Measurements from ENCODE around the gene XCR1. TPM values are rescaled to one million over a fixed set of nuclear protein-coding genes. Genes with fewer than 3 reads are reported as not detected.

XCR1 gene
- total and polyA plus RNA-seq, 2 donors (not counting 1 experiment from before 2014, with no cell fraction given) = 0.01 TPM; not detected in 1

DNA sequence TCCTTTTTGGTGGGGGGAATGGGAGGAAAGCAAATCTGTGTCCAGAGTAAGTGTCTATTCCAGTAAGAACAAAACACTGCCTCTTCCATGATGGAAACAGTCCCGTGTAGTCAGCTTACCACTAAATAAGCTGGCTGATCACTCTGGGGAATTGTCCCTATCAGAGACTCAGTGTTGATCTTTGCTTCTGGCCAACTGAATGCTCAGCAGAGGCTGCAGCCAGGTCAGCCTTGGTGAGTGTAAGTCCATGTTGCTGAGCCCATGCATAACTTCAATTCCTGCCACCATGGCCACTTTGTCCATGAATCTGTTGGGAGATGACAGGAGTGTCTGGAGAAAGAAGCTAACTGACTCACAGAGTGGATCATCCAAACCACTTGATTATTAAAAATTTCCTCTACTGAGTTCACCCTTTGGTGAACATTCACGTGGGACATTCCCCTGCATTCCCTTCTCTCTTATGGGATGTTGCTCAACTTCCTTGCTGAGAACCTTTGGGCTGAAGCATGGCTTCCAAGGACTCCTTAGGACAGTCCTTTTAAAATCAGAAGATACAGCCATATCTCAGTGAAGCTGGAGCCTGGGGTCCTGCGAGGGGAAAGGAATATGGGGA lies 33.9 kb upstream of the XCR1 start:
- Histone ChIP-seq H3K79me2 (ENCODE audit: control insufficient read depth, insufficient read depth, low read length) (no peaks in the 10 kb centered on the region), H3K4me3 (ENCODE audit: control extremely low read depth in 1 of 5, extremely low read depth in 1 of 5, insufficient read depth in 1 of 5, low read depth in 2 of 5, low read length in 4 of 5) (no peak overlapping the region), H4K20me1 (ENCODE audit: control insufficient read depth, insufficient read depth, low read length, poor library complexity, severe bottlenecking) (no peaks in the 10 kb centered on the region), H3K4me1 (ENCODE audit: control insufficient read depth in 2 of 2, insufficient read depth in 2 of 2, low read length in 2 of 2) (peaks cover 22% of the 10 kb centered on the region in 2 donors), H3K27me3 (replicated peaks in 1 of 4; ENCODE audit: control extremely low read depth in 1 of 4, control insufficient read depth in 3 of 4, insufficient read depth in 4 of 4, low read length in 3 of 4) (no peaks in the 10 kb centered on the region), H3K9ac (ENCODE audit: low read length) (no peak overlapping the region), H3K36me3 (replicated peaks in 1 of 2; ENCODE audit: control extremely low read depth in 1 of 2, control insufficient read depth in 1 of 2, extremely low read depth in 1 of 2, insufficient read depth in 2 of 2, low read length in 1 of 2) (no peaks in the 10 kb centered on the region), H3K9me3 (ENCODE audit: control extremely low read depth in 1 of 3, control insufficient read depth in 2 of 3, insufficient read depth in 1 of 3, low read length in 2 of 3) (peaks cover 0 to 3% (median 0%) of the 10 kb centered on the region in 3 donors), H3K27ac (ENCODE audit: low read length in 2 of 2) (no peak overlapping the region), H2AFZ (ENCODE audit: insufficient read depth, low read depth, low read length, poor library complexity, severe bottlenecking) (no peak overlapping the region), H3K4me2 (replicated peaks; ENCODE audit: low read depth, low read length, poor library complexity, severe bottlenecking) (no peak overlapping the region)
- WGBS (ENCODE audit: insufficient coverage) = 93% methylated on average over 2 of the region's 3 CpGs
- Mint-ChIP-seq H3K9me3 (ENCODE audit: insufficient read depth) (no peaks in the 10 kb centered on the region), H3K27ac (no peak overlapping the region), H3K4me3 (no peak overlapping the region), H3K4me1 (peaks cover 14% of the 10 kb centered on the region), H3K27me3 (peaks cover 2% of the 10 kb centered on the region)
- DNase-seq (no peak), ATAC-seq (ENCODE audit: low read depth) (no peak)
- intact Hi-C loops (cut with micrococcal nuclease) = no loop called here
- ChIA-PET POLR2A (no interaction called here), CTCF (interaction anchor here (1.8 kb wide), 1 partner anchor 15 kb away, joined by 7 read pairs; no protein-coding TSS in a partner anchor)
- no peak for TF ChIP-seq EZH2 (IDR thresholded peaks at IDR 0.05; ENCODE audit: borderline replicate concordance, insufficient read depth, low read depth, low read length, poor library complexity, severe bottlenecking)
- TF ChIP-seq, protein P1, sequence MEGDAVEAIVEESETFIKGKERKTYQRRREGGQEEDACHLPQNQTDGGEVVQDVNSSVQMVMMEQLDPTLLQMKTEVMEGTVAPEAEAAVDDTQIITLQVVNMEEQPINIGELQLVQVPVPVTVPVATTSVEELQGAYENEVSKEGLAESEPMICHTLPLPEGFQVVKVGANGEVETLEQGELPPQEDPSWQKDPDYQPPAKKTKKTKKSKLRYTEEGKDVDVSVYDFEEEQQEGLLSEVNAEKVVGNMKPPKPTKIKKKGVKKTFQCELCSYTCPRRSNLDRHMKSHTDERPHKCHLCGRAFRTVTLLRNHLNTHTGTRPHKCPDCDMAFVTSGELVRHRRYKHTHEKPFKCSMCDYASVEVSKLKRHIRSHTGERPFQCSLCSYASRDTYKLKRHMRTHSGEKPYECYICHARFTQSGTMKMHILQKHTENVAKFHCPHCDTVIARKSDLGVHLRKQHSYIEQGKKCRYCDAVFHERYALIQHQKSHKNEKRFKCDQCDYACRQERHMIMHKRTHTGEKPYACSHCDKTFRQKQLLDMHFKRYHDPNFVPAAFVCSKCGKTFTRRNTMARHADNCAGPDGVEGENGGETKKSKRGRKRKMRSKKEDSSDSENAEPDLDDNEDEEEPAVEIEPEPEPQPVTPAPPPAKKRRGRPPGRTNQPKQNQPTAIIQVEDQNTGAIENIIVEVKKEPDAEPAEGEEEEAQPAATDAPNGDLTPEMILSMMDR (IDR thresholded peaks at IDR 0.05) = no peak

DNA sequence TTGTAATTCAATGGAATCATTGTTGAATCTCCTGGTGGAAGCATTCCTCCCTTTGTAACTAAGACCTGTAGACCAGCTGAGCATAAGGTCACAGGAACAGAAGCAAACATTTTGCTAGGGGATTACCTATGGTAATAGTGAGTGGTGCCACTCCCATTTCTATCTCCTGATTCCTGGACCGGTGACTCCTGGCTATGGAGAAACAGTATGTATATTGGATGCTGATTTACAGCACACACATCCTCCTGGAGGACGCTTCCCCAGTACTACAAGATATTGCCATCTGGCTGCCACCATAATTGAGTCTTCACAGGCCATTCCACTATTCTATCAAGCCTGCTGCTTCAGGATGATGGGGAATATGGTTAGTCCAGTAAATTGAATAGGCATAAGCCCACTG lies 33.3 kb upstream of the XCR1 start:
- H3K4me1 ChIP-seq (ENCODE audit: control insufficient read depth in 2 of 2, insufficient read depth in 2 of 2, low read length in 2 of 2) = peaks cover 20% of the 10 kb centered on the region in 2 donors
- POLR2A ChIA-PET = interaction anchor here (0.5 kb wide), 1 partner anchor 126 kb away, joined by 4 read pairs; no protein-coding TSS in a partner anchor
- no peak overlapping the region for H3K4me3 Mint-ChIP-seq
- peaks cover 14% of the 10 kb centered on the region for H3K4me1 Mint-ChIP-seq
- no peak overlapping the region for H3K9ac ChIP-seq (ENCODE audit: low read length)
- no peak for DNase-seq
- no peaks in the 10 kb centered on the region for H3K9me3 Mint-ChIP-seq (ENCODE audit: insufficient read depth)
- TF ChIP-seq EZH2 (IDR thresholded peaks at IDR 0.05; ENCODE audit: borderline replicate concordance, insufficient read depth, low read depth, low read length, poor library complexity, severe bottlenecking) = no peak
- TF ChIP-seq, protein P1 (IDR thresholded peaks at IDR 0.05) = no peak
- no peak overlapping the region for H3K4me3 ChIP-seq (ENCODE audit: control extremely low read depth in 1 of 5, extremely low read depth in 1 of 5, insufficient read depth in 1 of 5, low read depth in 2 of 5, low read length in 4 of 5)
- H3K27me3 ChIP-seq (replicated peaks in 1 of 4; ENCODE audit: control extremely low read depth in 1 of 4, control insufficient read depth in 3 of 4, insufficient read depth in 4 of 4, low read length in 3 of 4) = no peaks in the 10 kb centered on the region
- H3K27ac ChIP-seq (ENCODE audit: low read length in 2 of 2) = no peak overlapping the region
- no peak overlapping the region for H2AFZ ChIP-seq (ENCODE audit: insufficient read depth, low read depth, low read length, poor library complexity, severe bottlenecking)
- no peak overlapping the region for H3K4me2 ChIP-seq (replicated peaks; ENCODE audit: low read depth, low read length, poor library complexity, severe bottlenecking)
- H4K20me1 ChIP-seq (ENCODE audit: control insufficient read depth, insufficient read depth, low read length, poor library complexity, severe bottlenecking) = no peaks in the 10 kb centered on the region
- WGBS (ENCODE audit: insufficient coverage) = no CpG with 5 or more reads among the region's 2 CpGs
- peaks cover 0 to 3% (median 0%) of the 10 kb centered on the region in 3 donors for H3K9me3 ChIP-seq (ENCODE audit: control extremely low read depth in 1 of 3, control insufficient read depth in 2 of 3, insufficient read depth in 1 of 3, low read length in 2 of 3)
- no peak overlapping the region for H3K27ac Mint-ChIP-seq
- CTCF ChIA-PET = interaction anchor here (1.8 kb wide), 1 partner anchor 15 kb away, joined by 7 read pairs; no protein-coding TSS in a partner anchor
- H3K36me3 ChIP-seq (replicated peaks in 1 of 2; ENCODE audit: control extremely low read depth in 1 of 2, control insufficient read depth in 1 of 2, extremely low read depth in 1 of 2, insufficient read depth in 2 of 2, low read length in 1 of 2) = no peaks in the 10 kb centered on the region
- ATAC-seq (ENCODE audit: low read depth) = no peak
- peaks cover 2% of the 10 kb centered on the region for H3K27me3 Mint-ChIP-seq
- intact Hi-C loops (cut with micrococcal nuclease) = no loop called here
- no peaks in the 10 kb centered on the region for H3K79me2 ChIP-seq (ENCODE audit: control insufficient read depth, insufficient read depth, low read length)

Measured in B cell (primary cell).